Brain pericyte (primary cell): ENCODE measurements around the gene PTPRD.
A peak's percentile ranks its signal among the peaks of the same experiment; 100 is the strongest.

ENCODE experiments used
- DNase-seq: peaks from one replicate; pipeline ENCODE4 v3.0.0-alpha.2; 2012; ENCODE audit warnings: low read depth, low spot score

Gene PTPRD

DNA sequence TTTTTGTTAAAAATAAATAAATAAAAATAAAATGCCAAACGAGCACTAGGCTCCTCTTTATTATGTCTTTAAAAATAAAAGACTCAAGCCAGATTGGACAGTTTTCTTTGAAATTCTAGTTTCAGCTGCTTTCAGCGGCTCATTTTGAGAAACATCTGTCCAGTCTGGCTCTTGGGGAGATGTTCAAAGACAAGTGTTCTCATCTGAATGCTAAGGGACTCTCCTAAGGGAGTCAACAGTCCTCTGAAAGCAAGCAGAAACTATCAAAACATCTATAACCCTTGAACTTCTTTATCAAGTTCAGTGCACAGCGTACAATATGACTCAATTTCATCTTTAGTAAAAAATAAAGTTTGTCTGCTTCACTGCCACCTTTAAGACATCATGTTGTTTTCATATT lies 1927.0 kb downstream of the PTPRD start:
- DNase-seq = no peak

DNA sequence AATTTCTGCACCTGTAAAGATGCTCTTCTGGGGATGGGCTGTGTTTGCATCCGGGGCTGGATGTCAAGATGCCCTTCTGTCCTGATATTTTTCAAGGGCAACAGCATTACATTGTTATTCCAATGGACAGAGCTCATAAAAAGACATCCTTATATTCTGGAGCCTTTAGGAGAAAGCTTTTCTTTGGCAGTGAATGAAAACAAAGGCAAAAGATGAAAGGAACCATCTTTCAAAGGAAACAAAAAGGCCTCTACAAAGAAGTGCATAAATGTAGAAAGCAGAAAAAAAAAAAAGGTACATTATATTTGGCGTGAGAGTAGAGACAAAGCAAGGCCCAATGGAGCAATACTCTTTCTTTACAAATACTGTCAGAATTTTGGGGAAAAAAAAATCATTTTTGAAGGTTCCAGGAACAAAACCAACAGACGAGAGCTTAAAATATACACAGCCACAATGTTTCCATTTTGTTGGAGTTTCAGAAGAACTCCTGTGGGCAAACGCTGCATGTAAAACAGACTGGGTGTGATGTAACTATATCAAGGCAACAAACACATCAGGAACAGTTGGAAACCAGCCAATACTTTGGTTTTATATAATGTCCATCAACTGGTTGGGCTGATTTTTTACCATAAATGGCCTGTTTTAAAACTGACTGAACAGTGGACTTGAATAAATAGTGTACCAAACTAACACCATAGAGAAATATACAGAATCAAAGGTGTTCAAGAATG lies 1927.7 kb downstream of the PTPRD start:
- DNase-seq = no peak

DNA sequence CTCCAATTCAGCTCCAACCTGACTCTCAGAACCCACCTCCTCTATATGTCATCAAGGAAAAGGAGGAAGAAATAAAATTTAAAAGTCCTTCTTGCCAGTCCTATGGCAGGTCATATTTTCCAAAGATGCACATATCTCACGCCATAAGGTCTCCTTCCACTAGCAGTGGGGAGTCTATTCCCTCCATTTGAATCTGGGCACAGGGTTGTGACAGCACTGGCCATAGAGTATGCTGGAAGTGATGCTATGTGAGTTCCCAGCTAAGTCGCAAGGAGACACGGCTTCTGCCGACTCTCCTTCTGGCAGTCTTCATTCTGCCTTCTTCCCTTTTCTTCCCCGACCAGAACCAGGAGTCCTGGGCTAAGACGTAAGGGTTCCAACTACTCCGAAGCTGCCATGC lies 1929.3 kb downstream of the PTPRD start:
- DNase-seq = no peak

DNA sequence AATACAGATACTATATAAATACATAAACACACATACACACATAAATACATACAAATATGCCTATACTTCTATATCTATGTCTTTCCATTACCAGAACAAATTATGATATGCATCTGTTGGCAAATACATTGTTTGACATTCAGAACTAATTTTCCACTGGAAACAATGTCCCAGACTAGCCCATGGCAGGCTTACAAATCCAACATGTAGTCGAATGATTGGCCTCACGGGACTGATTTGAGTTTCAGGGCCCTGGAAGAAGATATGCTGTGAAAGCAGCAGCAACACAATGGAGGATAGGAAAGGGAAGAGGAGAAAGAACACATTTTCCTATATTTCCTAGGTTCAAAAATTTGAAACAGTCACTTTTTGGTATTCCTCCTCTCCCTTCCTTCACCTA lies 1932.1 kb downstream of the PTPRD start:
- no peak for DNase-seq

DNA sequence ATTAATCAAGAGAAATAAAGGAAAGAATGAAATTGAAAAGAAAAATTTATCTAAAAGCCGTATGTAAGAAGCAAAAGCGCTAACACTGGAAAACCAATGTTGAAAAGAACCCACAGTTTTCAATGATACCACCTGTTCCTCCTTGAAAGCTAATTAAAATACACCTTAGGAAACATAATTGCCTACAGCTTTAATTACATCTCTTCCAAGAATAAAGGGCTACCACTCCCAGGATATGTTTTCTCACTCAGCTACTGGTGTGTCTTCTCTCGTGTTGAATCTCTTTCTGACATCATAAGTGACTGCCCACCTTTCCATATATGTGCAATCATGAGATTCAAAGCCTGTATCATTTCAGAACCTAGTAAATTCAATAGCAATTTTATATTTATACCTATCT lies 1932.6 kb downstream of the PTPRD start:
- DNase-seq = no peak

DNA sequence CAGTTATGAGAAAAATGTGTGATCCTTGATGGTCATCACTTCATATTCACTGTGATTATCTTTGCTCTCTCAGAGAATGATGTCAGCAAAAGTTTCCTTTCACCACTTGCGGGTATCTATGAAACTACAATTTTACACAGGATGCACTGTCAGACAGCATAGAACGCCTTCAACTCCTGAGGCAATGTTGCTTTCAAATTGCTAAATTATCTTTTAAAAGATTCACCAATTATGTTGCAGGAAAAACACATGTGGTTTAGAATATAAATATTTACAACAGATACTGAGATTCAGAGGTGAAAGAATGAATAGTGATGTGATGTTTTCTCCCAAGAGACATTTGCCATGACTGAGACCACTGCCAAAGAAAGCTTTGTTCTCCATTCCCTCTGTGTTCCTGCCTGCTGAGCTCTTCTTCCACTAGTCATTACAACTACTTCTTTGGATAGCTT lies 1933.4 kb downstream of the PTPRD start:
- no peak for DNase-seq

DNA sequence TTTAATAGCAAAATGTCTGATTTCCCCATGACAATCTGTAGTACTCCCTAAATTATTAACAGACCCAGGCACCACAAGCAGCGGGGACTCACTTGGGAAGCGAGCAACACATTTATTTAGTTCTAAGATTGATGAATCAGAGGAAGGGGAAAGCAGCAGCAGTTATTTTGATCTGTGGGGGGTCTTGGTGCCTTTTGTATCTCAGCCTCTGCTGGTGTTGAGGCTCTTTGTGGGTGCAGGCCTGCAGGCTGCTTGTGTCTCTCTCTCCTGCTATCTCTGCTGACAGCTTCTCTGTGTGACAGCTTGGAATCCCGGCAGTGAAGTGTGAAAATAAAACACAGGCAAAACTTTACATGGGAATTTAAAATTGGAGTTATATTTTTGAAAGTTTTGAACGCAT lies 1935.1 kb downstream of the PTPRD start:
- DNase-seq = no peak

DNA sequence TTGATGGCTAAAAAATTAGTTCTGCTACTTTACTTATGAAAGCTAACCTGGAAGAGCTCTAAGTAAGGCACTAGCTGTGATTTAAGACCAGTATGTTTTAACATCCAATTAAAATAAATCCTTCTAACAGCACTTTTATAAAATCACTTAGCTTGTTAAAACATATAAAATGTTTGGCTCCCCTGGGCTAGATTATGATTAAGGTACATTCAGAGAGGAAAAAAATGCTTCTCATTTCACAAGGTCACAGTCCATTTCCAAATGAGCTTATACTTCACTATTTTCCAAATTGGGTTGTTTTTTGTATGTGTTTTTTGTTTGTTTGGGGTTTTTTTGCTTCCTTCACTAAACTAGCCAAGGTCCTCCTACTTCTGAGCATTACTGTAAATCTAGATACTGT lies 1938.3 kb downstream of the PTPRD start:
- no peak for DNase-seq

DNA sequence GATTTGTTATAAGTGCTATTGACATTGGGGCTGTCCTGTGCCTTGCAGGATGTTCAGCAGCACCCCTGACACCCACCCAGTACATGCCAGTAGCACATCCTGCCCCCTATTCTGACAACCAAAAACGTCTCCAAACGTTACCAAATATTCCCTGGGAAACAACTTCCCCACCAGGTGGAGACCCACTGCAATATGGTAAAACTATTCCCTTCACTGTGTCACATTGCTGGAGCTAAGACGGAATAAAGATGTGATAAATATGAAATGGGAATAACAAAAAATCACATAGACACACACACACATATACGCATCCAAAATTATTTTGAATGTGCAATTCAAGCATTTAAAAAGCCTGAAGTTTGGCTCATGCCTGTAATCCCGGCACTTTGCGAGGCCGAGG lies 1939.0 kb downstream of the PTPRD start:
- no peak for DNase-seq

DNA sequence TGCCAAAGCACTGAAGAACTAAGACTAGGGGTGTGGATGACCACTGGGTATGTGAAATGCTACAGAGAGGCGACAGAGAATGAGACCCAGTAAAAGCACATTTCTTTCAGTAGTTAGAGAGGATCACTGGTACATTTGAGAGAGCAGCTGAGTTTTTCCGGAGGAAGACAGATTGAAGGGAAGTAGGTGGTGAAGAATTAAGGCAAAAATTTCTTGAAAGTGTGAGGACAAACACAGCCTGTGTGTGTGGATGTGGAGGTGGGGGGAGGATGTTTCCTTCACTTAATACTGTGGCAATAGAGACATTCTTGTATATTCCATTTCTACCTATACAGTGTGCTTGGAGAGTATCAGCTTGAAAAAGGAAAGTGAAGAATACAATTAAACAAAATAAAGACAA lies 1942.1 kb downstream of the PTPRD start:
- DNase-seq = no peak

DNA sequence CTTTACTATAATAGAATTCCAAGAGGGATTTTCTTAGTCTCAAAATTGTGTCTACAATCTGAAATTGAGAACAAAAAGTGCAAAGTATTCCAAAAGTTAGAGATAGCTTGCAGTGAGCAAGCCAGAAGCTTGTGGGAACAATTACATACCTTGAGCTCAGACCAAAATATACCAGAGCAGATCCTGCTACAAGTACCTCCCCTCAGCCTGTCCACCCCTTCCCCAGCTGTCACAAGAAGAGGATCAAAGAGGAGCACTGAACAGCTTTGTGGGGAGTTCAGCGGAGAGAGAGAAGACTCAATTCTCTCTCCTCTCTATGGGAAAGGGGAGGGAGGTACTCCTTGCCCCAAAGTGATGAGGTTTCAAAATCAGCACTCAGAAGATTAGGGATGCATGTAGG lies 1944.1 kb downstream of the PTPRD start:
- DNase-seq = no peak

DNA sequence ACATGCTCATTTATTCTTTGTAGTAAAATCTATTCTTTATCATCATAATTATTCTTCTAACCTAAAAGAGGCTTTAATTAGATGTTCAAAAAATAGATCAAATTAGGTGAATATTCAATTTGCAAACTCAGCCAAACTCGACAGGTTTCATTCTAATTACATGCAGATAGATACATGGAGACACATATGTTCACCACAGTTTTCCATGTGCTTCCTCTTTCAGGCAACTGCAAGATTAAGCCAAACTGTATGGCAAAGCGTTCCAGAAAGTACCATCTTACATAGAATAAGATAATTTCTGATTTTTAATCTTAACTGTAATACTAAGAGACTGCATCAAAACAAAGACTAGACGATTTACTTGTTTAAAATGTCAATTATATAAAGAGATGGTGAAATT lies 1944.6 kb downstream of the PTPRD start:
- no peak for DNase-seq

DNA sequence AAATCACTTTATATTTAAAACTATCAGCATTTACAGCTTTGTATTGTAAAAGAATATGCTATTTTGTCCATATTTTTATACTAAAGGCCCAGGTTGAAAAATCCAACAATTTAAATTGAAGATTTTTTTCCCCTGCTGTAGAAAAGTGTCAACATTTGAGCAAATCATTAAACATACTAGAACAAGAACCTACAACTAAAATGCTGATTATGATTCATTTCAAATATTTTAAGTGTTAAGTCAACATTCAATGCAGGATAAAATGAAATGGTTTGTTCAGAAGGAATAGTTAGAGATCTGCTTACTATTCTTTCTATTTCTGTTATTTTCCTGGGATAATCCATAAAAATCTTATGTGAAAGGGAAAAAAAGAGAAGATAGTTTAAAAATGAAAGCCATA lies 1946.7 kb downstream of the PTPRD start:
- no peak for DNase-seq

DNA sequence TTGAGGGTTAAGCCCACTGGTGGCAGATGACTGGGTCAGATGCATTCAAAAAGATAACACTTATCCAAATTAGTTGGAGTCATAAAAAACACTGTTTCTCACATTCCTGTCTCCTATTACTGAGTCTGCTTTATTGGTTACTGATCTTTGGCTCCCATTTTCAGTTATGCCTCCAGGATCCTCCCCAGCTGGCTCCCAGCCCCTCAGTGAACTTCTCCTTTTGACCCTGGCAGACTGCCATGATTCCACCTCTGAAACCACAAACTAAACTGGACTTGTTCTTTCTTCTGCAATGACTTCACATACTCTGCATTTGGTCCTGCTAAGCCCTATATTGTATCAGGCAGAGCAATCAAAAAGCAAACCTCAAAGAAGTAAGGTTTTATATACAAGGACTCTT lies 1952.4 kb downstream of the PTPRD start:
- peak; percentile 24 for DNase-seq

DNA sequence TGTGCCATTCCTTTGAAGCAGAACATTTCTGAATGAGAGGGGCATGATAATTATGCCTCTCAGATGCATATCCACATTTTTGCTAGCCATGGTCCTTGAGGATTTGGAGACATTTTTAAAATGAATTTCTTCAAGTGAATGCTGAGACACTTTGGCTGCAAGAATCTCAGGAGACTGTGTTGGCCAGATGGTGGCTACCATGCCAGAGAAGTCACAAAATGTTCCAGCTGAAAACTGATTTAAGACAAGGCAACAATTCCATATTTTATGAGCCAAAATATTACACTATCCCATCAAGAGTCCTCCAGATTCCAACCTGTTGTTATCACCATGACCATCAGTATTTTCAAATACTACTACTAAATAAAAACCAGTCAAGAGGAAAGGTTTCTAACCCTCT lies 1953.7 kb downstream of the PTPRD start:
- DNase-seq = no peak

DNA sequence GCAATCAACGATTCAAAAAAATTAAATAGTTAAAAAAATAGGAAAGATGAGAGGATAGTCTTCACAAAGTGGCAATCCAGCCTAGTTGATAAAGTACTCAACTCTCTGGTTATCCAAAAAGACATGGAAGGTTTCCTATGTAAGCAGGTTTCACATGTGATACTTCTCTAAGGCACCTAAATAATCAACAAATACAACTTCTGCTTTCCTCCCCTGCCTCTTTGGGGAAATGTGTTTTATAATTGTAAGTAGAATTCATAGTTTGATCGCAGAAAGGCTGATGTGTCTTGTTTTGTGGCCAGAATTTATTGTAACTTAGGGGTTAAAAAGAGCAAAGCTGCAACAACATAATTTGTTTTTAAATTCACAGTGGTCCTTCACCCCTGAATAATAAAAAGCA lies 1957.7 kb downstream of the PTPRD start:
- DNase-seq = no peak

DNA sequence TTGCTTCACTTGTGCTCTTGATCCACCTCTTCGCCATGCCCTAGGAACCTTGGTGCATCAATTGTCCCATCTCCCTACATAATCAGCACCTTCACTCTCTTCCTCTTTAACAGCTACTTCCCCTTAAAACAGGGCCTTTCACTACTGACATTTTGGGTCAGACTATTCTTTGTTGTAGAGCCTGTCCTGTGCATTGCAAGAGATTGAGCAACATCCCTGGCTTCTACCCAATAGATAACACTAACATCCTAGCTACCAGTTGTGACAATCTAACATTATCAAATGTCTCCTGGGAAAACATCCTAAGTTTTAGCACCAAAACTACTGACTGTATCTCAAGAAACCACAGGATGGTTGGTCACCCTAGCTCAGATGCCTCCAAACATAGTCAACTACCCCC lies 1958.9 kb downstream of the PTPRD start:
- no peak for DNase-seq

DNA sequence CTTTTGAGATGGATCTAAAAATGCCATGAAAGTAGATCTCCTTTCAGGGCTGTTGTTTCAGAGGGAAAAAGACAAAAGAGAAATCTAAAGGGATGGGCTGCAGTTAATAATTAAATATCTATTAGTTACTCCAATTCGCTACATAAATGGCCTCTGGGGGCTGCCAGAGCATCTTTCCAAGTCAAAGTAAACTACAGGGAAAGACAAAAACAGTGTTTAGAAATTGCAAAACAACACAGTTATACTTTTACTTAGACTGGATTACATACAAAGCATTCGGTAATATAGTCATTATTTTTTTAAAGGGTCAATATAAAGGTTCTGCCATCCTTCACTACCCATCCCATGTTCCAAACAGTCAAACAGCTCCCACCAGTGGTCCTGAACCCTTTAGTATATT lies 1959.7 kb downstream of the PTPRD start:
- DNase-seq = no peak

DNA sequence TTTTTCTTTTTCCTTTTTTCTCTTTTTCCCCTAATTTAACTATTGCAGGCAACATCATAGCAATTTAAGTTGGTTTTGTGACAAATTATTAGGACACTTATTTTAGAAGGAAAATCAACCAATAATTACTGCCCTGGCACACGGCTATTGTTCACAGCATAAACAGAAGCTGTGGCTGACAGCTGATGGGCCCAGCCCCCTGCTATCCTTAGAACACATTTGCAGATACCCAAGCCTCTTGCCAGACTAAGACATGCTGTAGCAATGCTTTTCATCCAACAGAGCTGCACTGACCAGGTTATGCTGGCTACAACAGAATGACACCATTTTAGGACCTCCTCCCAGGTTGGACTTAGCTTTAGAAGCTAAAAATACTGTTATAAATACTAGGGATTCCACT lies 1960.5 kb downstream of the PTPRD start:
- DNase-seq = no peak

DNA sequence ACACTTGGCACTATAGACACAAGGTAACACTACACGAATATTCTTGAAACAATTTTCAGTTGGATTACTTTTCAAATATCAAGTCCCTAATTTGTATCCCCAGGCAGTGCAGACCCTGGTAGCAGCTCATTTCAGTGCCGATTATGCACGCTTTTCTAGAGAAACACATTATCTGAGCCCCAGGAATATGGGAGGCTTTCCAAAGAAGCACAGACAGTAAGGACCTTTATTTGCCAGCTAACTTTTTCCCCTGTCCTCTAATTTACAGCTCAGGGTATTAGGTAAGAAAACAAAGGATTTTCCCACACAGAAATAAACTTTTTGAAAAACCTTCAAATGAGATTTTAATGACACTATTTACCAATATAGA lies 1961.0 kb downstream of the PTPRD start:
- no peak for DNase-seq

DNA sequence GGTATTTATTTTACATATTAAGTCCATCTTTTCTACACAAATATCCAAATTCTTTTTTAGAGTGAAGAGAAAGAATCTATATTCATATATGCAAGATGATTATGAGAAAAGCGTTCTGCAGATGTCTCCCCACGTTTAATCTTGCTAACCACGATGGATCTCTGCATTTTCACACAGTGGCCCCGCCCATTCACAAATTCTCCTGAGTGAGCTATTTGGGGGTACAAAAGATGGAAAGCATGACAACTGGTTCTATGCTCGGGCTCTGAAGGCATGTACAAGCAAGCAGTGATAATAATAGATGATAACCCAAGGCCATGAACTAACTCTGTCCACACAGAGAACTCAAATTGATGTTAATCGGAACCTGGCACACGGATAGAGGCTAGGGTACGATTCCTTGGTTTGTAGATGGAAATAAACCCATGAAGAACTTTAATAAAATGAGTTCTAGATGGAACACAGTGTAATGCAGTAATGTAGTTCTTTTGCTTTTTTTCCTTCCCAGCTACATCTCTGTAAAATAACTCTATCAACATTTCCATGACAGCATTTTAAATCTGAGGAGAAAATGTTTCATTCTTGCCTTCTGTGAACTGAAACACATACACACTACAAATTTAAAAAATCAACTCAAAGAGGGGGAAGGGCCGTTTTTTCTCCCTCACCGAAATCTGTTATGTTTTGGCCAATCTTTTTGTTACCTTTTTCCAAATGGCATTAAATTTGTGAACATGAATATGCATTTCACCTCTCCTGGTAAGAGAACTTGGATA lies 1961.5 kb downstream of the PTPRD start:
- no peak for DNase-seq

DNA sequence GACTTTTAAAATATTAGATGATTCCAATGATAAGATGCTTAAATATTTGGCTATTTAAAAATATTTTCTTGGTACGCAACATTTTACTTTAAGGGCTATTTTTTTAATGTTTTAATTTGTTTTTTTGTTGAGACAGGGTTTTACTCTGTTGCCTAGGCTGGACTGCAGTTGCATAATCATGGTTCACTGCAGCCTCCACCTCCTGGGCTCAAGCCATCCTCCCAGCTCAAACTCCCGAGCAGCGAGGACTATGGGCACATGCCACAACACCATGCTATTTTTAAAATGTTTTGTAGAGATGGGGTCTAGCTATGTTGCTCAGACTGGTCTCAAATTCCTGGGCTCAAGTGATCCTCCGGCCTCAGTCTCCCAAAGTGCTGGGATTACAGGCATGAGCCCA lies 1963.0 kb downstream of the PTPRD start:
- DNase-seq = no peak

DNA sequence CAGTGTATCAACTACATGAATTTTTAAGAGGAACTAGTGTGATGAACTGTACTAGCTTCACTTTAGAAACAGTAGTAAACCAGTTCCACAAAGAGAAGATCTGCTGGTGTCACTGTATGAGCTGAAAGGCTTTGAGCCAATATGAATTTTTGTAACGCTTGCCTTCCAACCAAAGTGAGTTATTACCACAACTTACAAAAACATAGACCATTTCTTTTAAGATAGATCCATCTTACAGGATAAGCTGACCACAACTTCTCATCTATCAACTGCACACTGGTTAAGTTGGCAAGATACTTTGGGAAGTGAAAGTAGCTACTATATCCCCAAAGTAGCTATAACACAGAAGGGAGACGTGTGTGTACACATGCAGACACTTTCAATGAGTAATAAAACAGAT lies 1963.6 kb downstream of the PTPRD start:
- no peak for DNase-seq
